ENCODE measurements around the gene NTRK2.

GRCh38 chr9:85041466-85042137 is 372.1 kb downstream of the NTRK2 start:
- TF ChIP-seq POLR2A (IDR thresholded peaks at IDR 0.05): no peak
- no peak for TF ChIP-seq CTCF (IDR thresholded peaks at IDR 0.05)

Measured in vagina (tissue), 2 donors.